Fibroblast of lung (primary cell): ENCODE measurements around the gene LRRC9. TPM values are rescaled to one million over a fixed set of nuclear protein-coding genes. Genes with fewer than 3 reads are reported as not detected.

Source experiments
- DNase-seq, 2 donors: peaks; one replicate each; pipeline versions ENCODE4 v3.0.0 to v3.0.0-alpha.2; 2010; ENCODE audit warnings: low read depth in 2 of 2
- H2AFZ ChIP-seq: 2 replicates; pipeline ENCODE4 v1.5.1; 2012; ENCODE audit warnings: low read length, control low read depth, inconsistent platforms
- H3K27ac ChIP-seq: 2 replicates; pipeline ENCODE4 v1.5.1; 2011; ENCODE audit warnings: low read length, control low read depth; ENCODE audit not compliant: insufficient read depth
- H3K27me3 ChIP-seq: 2 replicates; pipeline ENCODE4 v1.5.1; 2011; ENCODE audit warnings: mild to moderate bottlenecking, low read length; ENCODE audit not compliant: control insufficient read depth, insufficient read depth
- H3K36me3 ChIP-seq: 2 replicates; pipeline ENCODE4 v1.5.1; 2011; ENCODE audit warnings: low read length; ENCODE audit not compliant: control insufficient read depth, insufficient read depth
- H3K4me1 ChIP-seq: 2 replicates; pipeline ENCODE4 v1.5.1; 2011; ENCODE audit warnings: low read length; ENCODE audit not compliant: control insufficient read depth, insufficient read depth; ENCODE audit errors: extremely low read depth
- H3K4me2 ChIP-seq: 2 replicates; pipeline ENCODE4 v1.5.1; 2011; ENCODE audit warnings: low read length, control low read depth; ENCODE audit not compliant: insufficient read depth; ENCODE audit errors: extremely low read depth
- H3K4me3 ChIP-seq, 4 experiments: fragments of 200-600 bp in 1 of 4; sonication (generic) in 1 of 4; replicated peaks in 1 of 4; 2 replicates each; pipeline ENCODE4 v1.5.1; 2011 to 2016; ENCODE audit warnings: low read length in 4 of 4, low read depth in 3 of 4, mild to moderate bottlenecking in 3 of 4, control low read depth in 2 of 4, inconsistent platforms in 1 of 4, mixed read lengths in 1 of 4; ENCODE audit not compliant: insufficient read depth in 1 of 4; ENCODE audit errors: control extremely low read depth in 1 of 4
- H3K79me2 ChIP-seq: 2 replicates; pipeline ENCODE4 v1.5.1; 2012; ENCODE audit warnings: mild to moderate bottlenecking, low read length, inconsistent platforms; ENCODE audit not compliant: control insufficient read depth, insufficient read depth
- H3K9ac ChIP-seq: 2 replicates; pipeline ENCODE4 v1.5.1; 2011; ENCODE audit warnings: mild to moderate bottlenecking, low read length, control low read depth; ENCODE audit not compliant: insufficient read depth
- H3K9me3 ChIP-seq: 2 replicates; pipeline ENCODE4 v1.5.1; 2012; ENCODE audit warnings: low read depth, low read length; ENCODE audit not compliant: control insufficient read depth, insufficient read depth
- H4K20me1 ChIP-seq: 2 replicates; pipeline ENCODE4 v1.5.1; 2011; ENCODE audit warnings: low read length; ENCODE audit not compliant: control insufficient read depth, insufficient read depth; ENCODE audit errors: extremely low read depth
- CTCF ChIP-seq, 2 donors: IDR thresholded peaks in 1 of 2; conservative IDR thresholded peaks in 1 of 2; 1 replicate in 1 of 2; 2 replicates in 1 of 2; pipeline ENCODE4 v1.5.1; 2011 to 2012; ENCODE audit warnings: low read length in 2 of 2, control low read depth in 1 of 2, inconsistent platforms in 1 of 2, low read depth in 1 of 2, mild to moderate bottlenecking in 1 of 2
- EZH2 ChIP-seq: IDR thresholded peaks from 2 replicates; pipeline ENCODE4 v1.5.1; 2012; ENCODE audit warnings: low read length, control low read depth, mild to moderate bottlenecking; ENCODE audit errors: missing control alignments
- polyA plus RNA-seq, 2 donors: library from polyadenylated mRNA; depleted of rRNA in 1 of 2; stranded (reverse) in 1 of 2; unstranded in 1 of 2; fragments of >200 nt; gene quantifications; 2 replicates each; pipeline ENCODE4 v1.2.1, GENCODE V29; 2011 to 2012; ENCODE audit warnings: missing spikeins in 1 of 2
- total RNA-seq: library from RNA; depleted of rRNA; stranded (reverse); fragments of >200 nt; gene quantifications from 2 replicates; pipeline ENCODE4 v1.2.1, GENCODE V29; 2014

The LRRC9 gene
- total and polyA plus RNA-seq, 2 donors (not counting 1 experiment from before 2014, with no cell fraction given), result not detected

- H2AFZ ChIP-seq, result no peak overlapping the region
- no peaks in the 10 kb centered on the region for H3K36me3 ChIP-seq
- no peak overlapping the region for H3K27ac ChIP-seq
- DNase-seq, result no peak
- H3K79me2 ChIP-seq, result no peaks in the 10 kb centered on the region
- no peak overlapping the region for H3K9ac ChIP-seq
- H4K20me1 ChIP-seq, result no peaks in the 10 kb centered on the region
- no peaks in the 10 kb centered on the region for H3K9me3 ChIP-seq
- H3K27me3 ChIP-seq, result no peaks in the 10 kb centered on the region
- H3K4me3 ChIP-seq, result no peak overlapping the region
- TF ChIP-seq CTCF (conservative IDR thresholded peaks at IDR 0.05 in 1 of 2, IDR thresholded peaks at IDR 0.05 in 1 of 2; ENCODE audit: low read depth in 1 of 2, low read length in 2 of 2) (no peak), EZH2 (no peak)
- H3K4me1 ChIP-seq, result no peaks in the 10 kb centered on the region
- no peak overlapping the region for H3K4me2 ChIP-seq
These were observed 138.1 kb downstream of the LRRC9 start for GRCh38 chr14:60058087-60058486.

GRCh38 chr14:60061371-60061770, 141.4 kb downstream of the LRRC9 start:
- DNase-seq, result peak; percentile 24 to 30
- H4K20me1 ChIP-seq, result no peaks in the 10 kb centered on the region
- H3K4me3 ChIP-seq, result no peak overlapping the region

GRCh38 chr14:60064491-60065072, 144.6 kb downstream of the LRRC9 start:
- Histone ChIP-seq H3K27me3 (no peaks in the 10 kb centered on the region), H3K79me2 (no peaks in the 10 kb centered on the region), H3K4me3 (no peak overlapping the region), H3K27ac (no peak overlapping the region), H3K4me1 (no peaks in the 10 kb centered on the region), H3K4me2 (no peak overlapping the region), H3K9ac (no peak overlapping the region), H4K20me1 (no peaks in the 10 kb centered on the region), H3K36me3 (no peaks in the 10 kb centered on the region), H3K9me3 (no peaks in the 10 kb centered on the region), H2AFZ (no peak overlapping the region)
- peak; percentile 27 to 70 for DNase-seq
- peak; percentile 13 to 57 for TF ChIP-seq CTCF (conservative IDR thresholded peaks at IDR 0.05 in 1 of 2, IDR thresholded peaks at IDR 0.05 in 1 of 2; ENCODE audit: low read depth in 1 of 2, low read length in 2 of 2)
- TF ChIP-seq EZH2, result no peak

More at GRCh38 chr14:60061371-60061770, 141.4 kb downstream of the LRRC9 start:
- Histone ChIP-seq H3K79me2 (no peaks in the 10 kb centered on the region), H3K27ac (no peak overlapping the region), H3K9ac (no peak overlapping the region), H3K9me3 (no peaks in the 10 kb centered on the region), H3K4me1 (no peaks in the 10 kb centered on the region), H3K4me2 (no peak overlapping the region), H2AFZ (no peak overlapping the region), H3K36me3 (no peaks in the 10 kb centered on the region), H3K27me3 (no peaks in the 10 kb centered on the region)
- no peak for TF ChIP-seq EZH2
